Pulmonary artery endothelial cell (primary cell): Measurements from ENCODE around the gene TM4SF18. TPM values are rescaled to one million over a fixed set of nuclear protein-coding genes. Genes with fewer than 3 reads are reported as not detected.
"Not testable (repeated sequence)": the region's sequence is repeated elsewhere in the genome, so short reads cannot be mapped to it uniquely, and the experiment has no call there.

ENCODE experiments used
- DNase-seq: peaks from one replicate; pipeline ENCODE4 v3.0.0-alpha.2; 2011; ENCODE audit warnings: low read depth, low spot score
- total RNA-seq: library from RNA; depleted of rRNA; stranded (reverse); fragments of >200 nt; gene quantifications from 2 replicates; pipeline ENCODE4 v1.2.3, GENCODE V29; 2014

Gene TM4SF18
- 81.6 and 267 TPM in 2 replicates for total RNA-seq

- DNase-seq, result peak; percentile 45
These were observed at the start of gene TM4SF18 for GRCh38 chr3:149333176-149333859. TM4SF18 (minus strand) TSS chr3:149333636; CDS start chr3:149333382, 254 bp downstream.

GRCh38 chr3:149382518-149382917, 49.1 kb upstream of the TM4SF18 start:
- DNase-seq, result no peak

GRCh38 chr3:149382101-149382467, 48.6 kb upstream of the TM4SF18 start:
- DNase-seq, result no peak

DNA sequence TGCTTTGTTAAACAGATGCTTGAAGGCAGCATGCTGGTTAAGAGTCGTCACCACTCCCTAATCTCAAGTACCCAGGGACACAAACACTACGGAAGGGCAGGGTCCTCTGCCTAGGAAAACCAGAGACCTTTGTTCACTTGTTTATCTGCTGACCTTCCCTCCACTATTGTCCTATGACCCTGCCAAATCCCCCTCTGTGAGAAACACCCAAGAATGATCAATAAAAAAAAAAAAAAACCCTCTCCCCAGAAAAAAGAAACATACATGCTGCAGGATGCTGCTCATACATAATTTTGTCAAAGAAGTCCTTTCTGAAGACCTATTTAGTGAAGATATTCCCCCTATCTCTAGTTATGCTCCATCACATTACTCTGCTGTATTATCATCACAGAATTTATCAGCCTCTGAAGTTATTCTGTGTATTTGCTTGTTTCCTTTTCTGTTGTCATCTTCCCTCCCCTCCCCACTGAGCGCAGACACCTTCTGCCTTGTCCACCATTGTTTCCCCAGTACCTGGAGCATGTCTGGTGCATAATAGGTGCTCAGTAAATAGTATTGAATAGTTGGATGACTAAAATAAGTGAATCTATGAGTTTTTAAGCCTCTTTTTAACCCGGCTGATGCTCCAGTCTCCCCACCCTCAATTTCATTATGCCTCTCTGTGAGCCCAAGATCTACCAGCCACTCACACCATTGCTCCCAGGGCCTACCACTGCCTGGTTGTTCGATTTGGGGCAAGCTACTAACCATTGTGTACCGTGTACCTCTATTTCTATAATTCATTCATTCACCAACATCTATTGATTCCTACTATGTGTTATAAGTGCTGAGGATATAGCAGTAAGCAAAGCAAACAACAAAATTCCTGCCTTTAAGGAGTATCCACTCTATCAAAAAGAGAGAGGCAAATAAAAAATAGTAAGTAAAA, 48.0 kb upstream of the TM4SF18 start:
- DNase-seq, result no peak

- DNase-seq, result not testable (repeated sequence)
These were observed 46.8 kb upstream of the TM4SF18 start for GRCh38 chr3:149380220-149380619.

GRCh38 chr3:149378478-149379309, 45.3 kb upstream of the TM4SF18 start:
- DNase-seq, result no peak

DNA sequence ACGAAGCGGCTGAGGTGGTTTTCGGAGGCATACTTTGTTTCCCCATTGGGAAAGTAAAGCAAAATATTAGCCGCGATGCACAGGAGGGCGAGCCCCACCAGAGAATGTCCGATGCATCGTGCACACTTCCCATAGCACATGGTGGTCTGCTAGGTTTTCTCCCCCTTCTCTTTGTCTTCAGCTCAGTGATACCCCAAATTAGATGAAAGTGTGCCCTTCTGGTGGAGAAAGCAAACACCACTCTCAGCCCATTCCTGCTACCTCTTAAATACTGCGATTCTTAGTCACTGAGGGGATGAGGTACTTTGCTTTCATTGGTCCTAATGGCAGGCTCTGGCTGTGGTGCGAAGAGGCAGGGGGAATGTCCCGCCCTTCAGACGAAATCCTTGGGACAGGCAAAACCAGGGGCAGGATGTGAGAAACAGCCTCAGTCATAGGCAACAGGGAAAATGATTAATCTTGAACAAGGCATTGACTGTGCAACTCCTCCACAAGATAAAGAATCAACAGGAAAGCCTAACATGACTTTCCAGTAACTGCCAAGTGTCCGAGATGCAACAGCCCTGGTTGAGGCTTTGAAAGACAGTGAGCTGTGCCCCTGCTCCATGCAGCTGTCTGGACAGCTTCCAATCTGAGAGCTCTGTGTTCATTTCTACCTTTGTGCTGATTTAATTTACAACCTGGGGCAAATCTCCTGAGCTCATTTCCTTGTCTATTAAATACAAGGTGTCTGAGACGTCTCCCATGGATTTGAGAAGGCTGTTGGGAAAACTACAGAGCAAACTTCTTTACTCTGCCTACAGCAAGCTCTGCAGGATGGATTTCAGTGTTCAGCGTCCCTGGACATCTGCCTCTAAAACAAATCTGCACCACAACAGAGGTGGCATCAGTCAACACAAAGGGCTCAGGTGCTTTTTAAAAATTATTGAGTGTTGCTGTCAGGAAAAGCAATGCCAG, 44.2 kb upstream of the TM4SF18 start, which contains the start of gene TM4SF1:
TSS of gene TM4SF1 (minus strand) at position 242 of the 957 bp plus-strand sequence. CDS start at position 140, 102 bp downstream.
- peak; percentile 100 for DNase-seq

DNA sequence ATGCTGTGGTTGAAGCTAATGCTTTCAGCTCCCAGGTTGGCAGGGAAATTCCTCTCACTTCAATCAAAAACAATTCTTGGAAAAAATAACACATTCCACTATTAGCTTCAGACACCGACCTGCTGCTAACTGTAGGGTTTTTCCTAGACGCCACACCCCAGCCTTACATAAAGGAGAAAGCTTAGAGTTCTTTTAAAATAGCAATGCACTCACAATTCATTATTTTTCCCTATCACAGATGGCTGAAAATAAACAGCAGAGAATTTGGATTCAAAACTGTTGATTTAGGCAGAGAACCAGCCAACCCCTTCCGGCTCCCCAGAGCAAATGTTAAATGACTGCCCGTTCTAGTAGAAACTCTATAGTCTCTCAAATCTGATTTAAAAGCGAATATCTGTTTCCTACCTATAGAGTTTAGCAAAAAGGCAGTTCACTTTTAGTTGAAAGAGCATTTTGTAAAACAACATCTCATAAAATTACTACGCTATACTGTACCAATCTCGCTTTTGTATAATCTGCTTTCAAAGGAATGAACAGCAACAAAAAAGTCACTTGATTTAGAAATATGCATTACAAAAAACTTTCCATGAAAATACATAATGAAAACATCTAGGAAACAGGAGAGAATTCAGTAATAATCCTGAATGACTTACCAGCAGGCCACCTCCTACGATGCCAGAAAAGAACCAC, 43.4 kb upstream of the TM4SF18 start:
- no peak for DNase-seq

DNA sequence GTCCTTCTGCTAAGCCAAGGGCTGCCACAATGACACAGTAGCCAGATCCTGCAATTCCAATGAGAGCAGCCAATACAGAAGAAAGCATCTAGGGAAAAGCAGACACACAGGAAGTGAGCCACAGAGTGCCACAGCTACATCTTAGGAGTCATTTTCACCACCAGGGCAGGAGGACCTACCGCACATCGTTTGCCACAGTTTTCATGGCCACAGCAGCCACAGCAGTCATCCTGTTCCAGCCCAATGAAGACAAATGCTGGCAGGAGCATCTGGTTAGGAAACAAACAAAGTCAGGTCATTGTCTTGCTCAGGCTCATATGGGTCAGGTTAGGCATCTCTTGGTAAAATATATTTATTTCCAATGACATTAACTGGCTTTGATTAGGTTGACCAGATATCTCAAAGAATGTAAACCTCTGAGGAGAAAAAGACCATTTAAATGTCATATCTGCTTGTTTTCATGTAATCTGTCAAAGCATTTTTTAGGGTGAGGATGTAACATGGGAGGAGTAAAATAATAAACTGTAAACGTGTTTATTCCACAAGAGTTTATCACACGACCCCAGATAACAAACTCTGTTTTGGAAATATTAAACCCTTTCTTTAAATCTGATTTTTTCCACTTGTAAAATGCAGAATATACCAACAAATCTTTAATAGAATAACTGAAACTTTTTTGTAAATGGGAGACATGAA, 42.2 kb upstream of the TM4SF18 start:
- DNase-seq, result no peak

DNA sequence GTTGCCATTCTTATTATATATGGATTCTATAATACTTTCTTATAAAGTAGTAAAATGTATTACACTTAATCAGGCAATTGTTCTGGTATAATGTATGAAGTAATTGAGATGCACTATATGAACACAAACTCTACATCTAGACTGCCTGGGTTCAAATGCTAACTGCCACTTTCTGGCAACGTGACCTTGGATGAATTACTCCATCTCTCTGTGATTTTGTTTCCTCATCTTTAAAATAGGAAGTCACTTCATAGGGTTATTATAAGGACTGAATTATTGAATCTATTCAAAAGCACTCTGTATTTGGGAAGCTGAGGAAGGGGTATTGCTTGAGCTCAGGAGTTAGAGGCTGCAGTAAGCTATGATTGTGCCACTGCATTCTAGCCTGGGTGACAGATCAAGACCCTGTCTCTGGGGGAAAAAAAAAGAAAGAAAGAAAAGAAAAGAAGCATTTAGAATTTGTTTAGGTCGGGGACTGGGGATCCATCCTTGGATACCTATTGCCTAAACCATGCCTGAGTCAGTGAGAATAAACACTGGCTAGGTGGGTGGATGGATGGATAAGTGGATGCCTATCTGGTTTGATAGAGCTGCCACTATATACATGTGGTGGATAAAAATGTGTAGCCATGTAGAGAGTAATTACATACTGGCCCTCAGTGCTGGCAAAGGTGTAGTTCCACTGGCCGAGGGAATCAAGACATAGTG, 41.5 kb upstream of the TM4SF18 start:
- DNase-seq, result no peak

DNA sequence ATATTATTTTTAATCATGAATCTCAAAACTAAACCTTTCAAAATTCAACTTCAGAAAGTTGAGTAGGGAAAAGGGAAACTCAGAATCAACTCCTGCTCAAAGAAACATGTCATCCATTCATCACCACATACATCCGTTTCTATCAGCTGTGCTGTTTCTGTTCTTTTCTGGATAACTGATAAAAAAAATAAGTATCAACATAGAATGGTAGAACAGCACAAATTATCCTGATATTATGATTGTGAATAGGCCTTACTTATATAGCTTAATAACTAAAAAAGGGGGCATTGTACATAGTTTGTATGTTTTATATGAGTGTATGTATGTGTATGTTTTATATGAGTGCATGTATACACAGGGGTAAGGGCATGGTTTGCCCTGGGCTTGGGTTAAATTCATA, 41.0 kb upstream of the TM4SF18 start:
- no peak for DNase-seq

- no peak for DNase-seq
These were observed 40.0 kb upstream of the TM4SF18 start for GRCh38 chr3:149373235-149374125.

- DNase-seq, result no peak
These were observed 38.3 kb upstream of the TM4SF18 start for GRCh38 chr3:149371723-149372114.

DNA sequence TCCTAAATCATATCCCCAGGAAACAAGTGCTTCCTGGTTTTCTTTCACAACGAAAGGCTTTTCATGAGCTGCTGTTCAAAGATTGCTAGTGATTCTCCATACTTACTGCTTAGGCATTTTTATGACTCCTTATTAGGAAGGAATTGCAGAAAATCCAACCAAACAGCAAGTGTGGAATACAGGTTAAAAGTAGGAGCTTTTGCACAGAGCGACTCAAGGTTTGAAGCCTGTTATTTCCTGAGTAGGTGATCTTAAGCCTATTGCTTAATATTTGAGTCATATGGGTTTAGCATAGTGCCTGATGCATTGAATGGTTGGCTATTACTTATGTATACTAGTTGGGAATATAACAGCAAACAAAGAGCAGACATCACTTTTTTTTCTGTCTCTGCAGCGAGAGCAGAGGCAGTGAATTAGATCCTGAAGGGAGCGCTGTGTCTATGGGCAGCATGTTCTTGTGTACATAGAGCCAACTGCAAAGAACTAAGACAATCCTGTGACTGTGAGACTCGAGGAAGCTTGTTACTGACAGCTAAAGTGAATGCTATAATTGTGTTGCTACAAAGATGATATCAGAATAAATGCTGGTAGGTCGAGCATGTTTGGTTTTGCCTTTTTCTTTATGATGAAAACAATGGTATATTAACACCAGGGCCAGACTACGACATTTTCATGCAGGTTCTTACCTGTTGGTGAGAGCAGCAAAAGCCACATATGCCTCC, 37.7 kb upstream of the TM4SF18 start:
- DNase-seq, result peak; percentile 88

- no peak for DNase-seq
These were observed 36.8 kb upstream of the TM4SF18 start for GRCh38 chr3:149369991-149370866.
